ENCODE results near the gene DYNLT1.
A peak's percentile ranks its signal among the peaks of the same experiment; 100 is the strongest.
"Not testable (repeated sequence)": the region's sequence is repeated elsewhere in the genome, so short reads cannot be mapped to it uniquely, and the experiment has no call there.

The DYNLT1 gene

DNA sequence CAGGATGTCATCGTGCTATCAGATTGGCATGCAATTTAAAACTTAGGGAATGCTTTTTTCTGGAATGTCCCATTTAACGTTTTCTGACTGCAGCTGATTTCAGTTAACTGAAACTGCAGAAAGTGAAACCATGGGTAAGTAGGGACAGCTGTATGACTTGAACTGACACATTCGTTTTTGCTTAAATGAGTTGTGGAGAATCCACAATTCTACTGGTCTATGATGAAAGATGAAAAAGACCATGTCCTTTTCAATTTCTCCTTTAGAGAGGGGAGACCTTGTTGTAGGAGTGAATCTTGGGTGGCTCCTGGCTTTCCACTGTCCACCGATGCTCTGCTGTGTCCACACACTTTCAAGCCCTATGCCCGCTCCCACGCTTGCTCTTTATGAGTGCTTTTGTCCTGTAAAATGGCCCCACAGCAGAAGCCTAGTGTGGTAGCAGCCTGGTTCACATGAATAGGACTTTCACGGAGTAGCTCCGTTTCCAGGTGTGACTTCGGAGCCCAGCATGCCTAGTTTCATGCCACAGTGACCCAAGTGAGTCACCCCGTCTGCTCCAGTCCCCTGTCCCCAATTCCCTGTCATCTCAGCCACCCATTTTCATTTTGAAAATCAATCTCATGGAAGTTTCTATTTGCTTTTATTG, 21.9 kb downstream of the DYNLT1 start:
- DNase-seq (ENCODE audit: low spot score), result no peak

- DNase-seq (ENCODE audit: low spot score), result no peak
Observed at GRCh38 chr6:158621694-158622544, 22.6 kb downstream of the DYNLT1 start.

DNA sequence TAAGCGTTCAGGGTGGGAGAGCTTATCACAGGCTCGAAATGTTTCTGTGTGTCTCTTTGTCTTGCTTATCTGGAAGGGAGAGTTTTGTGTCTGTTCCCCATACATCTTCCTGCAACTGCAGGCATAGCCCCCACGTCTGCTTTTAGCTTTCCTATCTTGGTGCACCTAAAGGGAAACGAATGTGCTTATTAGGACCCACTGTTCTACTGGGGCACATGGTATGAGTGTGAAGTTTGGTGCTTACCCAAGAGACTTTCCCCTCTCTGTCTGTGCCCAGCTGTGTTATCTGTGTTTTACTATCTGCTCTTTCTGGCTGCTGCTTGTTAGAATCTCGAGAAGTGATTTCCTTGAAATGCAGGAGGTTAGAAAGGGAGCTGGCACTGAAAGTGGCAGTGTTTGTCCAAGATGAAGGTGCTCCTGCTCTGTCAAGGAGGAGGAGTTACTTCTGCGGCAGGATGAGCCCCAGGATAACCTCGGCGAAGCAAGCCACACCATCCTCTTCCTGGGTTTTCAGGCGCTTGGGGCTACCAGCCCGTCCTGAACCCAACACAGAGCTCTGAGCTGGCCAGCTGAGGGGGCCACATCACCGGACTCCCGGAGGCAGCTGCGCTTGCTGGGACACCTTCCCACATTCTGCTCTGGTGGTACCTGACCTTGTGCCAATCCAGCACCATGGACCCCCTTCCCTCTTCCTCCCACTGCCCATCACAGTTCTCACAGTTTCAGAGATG, 23.4 kb downstream of the DYNLT1 start:
- DNase-seq (ENCODE audit: low spot score), result no peak

DNA sequence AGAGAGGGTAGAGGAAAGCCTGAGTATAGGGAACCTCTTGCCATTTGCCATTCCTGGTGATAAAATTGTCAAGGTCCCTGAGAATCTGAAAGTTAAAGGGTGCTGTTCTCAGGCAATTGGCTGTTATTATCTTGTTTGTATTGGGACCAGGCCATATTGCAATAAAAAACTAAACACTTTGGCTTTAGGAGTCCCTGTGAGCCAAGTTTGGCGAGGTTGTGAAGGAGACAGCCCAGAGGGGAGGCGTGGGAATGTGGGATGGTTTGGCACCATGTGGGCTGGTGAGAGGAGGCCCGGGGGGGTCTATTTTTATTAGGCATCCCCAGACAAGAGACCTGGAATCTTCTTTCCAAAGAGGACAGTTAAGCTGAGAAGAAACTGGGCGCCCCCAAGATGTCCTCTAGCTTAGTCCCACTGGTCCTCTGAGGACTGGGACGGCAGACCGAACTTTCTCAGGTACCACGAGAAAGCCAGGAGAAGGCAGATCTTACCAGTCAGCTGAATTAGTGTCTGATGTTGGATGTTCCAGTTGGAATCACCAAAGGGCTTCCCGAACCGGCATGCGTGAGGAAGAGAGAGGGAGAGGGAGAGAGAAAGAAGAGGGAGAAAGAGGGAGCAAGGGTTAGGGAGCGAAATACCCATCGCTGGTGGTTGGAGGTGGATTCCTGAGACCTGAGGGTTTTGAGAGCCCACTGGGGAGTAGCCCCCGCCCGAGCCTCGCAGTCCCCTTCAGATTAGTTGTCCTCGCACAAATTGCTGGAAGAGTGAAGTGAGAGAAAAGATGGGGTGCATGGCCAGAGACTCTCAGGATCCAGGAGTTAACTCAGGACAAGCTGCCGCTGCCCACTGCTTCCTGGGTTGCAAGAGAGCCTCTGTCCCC, 24.4 kb downstream of the DYNLT1 start:
- DNase-seq (ENCODE audit: low spot score), result no peak

DNA sequence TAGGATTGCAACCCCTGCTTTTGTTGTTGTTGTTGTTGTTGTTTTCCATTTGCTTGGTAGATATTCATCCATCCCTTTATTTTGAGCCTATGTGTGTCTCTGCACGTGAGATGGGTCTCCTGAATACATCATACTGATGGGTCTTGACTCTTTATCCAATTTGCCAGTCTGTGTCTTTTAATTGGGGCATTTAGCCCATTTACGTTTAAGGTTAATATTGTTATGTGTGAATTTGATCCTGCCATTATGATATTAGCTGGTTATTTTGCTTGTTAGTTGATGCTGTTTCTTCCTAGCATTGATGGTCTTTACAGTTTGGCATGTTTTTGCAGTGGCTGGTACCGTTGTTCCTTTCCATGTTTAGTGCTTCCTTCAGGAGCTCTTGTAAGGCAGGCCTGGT, 26.3 kb downstream of the DYNLT1 start:
- DNase-seq (ENCODE audit: low spot score), result not testable (repeated sequence)

DNA sequence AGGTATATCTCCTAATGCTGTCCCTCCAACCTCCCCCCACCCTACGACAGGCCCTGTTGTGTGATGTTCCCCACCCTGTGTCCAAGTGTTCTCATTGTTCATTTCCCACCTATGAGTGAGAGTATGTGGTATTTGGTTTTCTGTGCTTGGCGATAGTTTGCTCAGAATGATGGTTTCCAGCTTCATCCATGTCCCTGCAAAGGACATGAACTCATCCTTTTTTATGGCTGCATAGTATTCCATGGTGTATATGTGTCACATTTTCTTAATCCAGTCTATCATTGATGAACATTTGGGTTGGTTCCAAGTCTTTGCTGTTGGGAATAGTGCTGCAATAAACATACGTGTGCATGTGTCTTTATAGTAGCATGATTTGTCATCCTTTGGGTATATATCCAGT, 29.9 kb downstream of the DYNLT1 start:
- not testable (repeated sequence) for DNase-seq (ENCODE audit: low spot score)

GRCh38 chr6:158611541-158612370, 32.8 kb downstream of the DYNLT1 start:
- DNase-seq (ENCODE audit: low spot score), result no peak

DNA sequence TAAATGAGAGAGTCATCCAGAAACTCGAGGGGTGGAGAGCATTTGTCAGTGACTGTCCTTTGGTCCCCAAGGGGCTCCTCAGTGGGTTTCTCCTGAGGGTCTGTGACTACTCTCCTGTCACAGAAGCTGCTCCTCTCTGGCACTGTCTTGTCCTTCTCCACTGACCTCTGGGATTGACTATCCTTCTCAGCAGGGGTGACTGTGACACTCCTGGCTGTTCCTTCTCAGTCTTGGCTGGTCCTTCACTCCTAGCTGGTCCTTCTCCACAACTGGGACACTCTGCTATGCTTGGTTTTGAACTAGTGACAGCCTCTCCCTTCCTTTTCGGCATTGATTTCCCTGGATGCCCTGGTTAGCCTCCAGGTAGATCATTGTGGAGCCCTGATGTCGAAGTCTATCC, 33.5 kb downstream of the DYNLT1 start:
- DNase-seq (ENCODE audit: low spot score), result no peak

- DNase-seq (ENCODE audit: low spot score), result no peak
Observed at GRCh38 chr6:158610319-158610968, 34.1 kb downstream of the DYNLT1 start.

DNA sequence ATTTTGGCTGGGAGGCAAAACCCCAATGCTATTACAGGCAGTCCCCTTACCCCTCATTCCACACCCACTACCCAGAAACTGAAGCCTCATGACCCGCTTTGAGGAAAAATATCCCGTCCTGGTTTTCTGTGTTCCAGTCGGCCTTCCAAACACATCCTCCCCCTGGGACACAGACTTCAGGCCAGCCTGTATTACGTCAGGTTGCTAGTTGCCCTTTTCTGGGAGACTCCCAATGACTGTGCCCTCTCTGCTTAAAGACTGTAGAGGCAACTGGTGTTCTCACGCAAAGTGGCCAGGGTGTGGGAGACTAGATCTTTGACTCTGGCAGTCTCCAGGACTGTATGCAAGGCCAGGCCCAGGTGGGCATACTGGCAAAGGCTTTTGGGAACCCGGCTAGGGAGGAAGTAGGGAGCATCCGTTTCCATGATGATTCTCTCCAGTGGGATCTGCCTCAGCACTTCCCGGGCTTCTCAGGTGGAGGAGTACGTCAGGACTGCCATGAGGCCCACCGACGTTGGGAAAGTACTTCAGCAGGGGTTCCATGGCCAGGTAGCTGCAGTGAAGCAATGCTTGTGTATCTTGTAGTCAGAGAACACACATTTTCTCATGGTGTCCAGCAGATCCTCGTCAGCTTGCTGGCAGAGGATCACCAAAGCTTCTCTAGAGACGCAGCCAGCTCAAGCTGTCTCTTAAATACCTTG, 34.9 kb downstream of the DYNLT1 start:
- DNase-seq (ENCODE audit: low spot score), result no peak

GRCh38 chr6:158608221-158608620, 36.3 kb downstream of the DYNLT1 start:
- no peak for DNase-seq (ENCODE audit: low spot score)

DNA sequence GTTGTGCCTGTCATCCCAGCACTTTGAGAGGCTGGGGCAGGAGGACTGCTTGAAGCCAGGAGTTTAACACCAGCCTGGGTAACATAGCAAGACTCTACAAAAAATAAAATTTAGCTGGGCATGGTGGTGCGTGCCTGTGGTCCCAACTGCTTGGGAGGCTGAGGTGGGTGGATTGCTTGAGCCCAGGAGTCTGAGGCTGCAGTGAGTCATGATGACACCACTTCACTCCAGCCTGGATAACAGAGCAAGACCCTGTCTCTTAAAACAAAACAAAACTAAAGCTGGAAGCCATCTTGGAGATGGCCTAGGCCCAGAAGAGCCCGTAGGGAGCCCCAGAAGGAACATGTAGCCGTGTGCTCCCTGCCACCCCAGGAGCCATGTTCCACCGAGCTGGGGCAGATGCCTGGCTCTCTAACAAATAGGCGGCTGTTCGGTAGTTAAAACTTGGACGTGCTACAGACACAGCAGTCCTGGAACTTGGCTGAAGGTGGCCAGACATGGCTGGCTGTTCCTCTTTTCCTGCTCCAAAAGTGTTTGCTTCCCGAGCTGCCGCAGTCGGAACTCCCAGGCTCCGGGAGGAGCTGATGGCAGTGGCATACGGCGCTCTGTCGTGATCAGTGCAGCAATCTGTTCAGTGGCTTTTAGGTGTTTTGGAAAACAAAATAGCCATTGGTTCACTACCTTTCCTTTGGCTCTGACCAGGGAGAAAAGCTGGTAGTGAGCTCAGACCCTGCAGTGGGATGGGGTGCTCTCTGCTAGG, 37.0 kb downstream of the DYNLT1 start:
- no peak for DNase-seq (ENCODE audit: low spot score)

DNA sequence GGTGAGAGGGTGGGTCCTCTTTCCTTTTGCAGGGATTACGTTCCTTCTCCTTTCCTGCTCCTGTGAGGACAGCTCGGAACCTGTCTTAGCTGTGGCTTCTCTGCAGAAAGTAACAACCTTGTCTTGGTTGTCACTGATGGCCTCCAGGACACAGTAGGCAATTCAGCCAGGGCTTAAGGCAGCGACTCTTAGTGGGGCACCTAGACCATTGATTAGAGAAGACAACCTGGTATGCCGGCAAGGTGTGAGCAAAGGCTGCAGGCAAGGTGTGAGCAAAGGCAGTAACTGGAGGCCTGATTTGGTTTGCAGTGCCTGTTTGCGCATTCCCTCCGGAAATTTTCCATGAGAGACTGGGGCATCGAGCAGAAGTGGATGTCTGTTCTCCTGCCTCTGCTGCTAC, 37.6 kb downstream of the DYNLT1 start:
- no peak for DNase-seq (ENCODE audit: low spot score)

- not testable (repeated sequence) for DNase-seq (ENCODE audit: low spot score)
Observed at GRCh38 chr6:158606011-158606410, 38.5 kb downstream of the DYNLT1 start.

DNA sequence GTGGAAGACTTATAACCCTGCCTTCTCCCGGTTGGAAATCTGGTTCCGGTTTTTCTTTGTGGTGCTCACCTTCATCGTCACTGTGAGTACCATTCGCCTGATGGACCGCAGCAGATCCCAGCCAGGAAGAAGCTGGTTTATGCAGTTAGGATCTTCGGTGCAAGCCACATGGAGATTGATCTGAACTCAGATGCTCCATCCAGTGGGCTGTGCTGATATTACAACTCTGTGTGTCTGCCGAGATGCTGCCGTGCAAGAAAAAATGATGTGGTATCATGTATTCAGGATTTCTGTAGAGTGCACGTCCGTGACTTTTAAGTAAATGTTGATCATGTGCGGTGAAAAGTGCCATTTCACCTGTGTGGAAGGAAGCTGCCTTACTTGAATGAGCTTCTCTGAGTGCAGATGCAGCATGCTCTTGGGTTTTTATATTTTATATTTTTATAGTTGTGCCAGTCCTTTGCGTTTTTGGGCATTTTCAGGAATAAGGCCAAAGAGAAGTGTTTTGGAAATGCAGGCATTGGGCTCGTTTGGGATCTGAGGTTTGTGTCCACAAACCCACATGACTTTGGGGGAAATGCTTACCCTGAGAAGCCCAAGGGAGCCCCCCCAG, 39.2 kb downstream of the DYNLT1 start:
- DNase-seq (ENCODE audit: low spot score), result peak; percentile 7

DNA sequence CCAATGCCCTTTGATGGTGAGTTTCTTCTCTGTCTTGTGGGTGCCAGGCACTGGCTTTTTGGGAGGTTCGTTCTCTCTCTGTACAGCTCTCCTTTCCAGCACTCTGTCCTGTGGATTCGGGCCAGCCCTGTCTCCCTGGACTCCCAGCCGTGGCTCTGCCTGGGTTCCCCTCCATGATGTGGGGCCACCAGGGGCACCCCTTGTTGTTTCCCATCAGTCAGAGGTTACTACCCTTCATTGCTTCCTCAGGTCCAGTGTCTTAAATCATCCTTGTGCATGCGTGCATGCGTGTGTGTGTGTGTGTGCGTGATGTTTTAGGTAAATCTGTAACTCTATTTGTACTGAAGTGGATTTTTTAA, 40.5 kb downstream of the DYNLT1 start:
- no peak for DNase-seq (ENCODE audit: low spot score)

GRCh38 chr6:158603261-158604047, 41.1 kb downstream of the DYNLT1 start:
- DNase-seq (ENCODE audit: low spot score), result no peak

GRCh38 chr6:158599635-158600034, 44.9 kb downstream of the DYNLT1 start:
- no peak for DNase-seq (ENCODE audit: low spot score)
